K562 (cell line): ENCODE results near the gene RUNX1.

ENCODE experiments used
- ARID2 ChIP-seq: fragments of 450-650 bp; IDR thresholded peaks from 2 replicates; pipeline ENCODE4 v1.6.1; 2017; ENCODE audit warnings: antibody characterized with exemption, mild to moderate bottlenecking
- ATF2 ChIP-seq: sonication (generic); formaldehyde crosslinking; IDR thresholded peaks from 2 replicates; pipeline ENCODE4 v1.8.1; 2022; ENCODE audit warnings: missing genetic modification reagents
- BRF1 ChIP-seq: IDR thresholded peaks from 3 replicates; pipeline ENCODE4 v1.6.1; 2011; ENCODE audit warnings: borderline replicate concordance, mild to moderate bottlenecking; ENCODE audit not compliant: insufficient read length; ENCODE audit errors: extremely low read depth
- HNRNPL ChIP-seq: fragments of 200-400 bp; formaldehyde crosslinking; IDR thresholded peaks from 2 replicates; pipeline ENCODE4 v1.6.1; 2017; ENCODE audit warnings: low read depth, mild to moderate bottlenecking, low read length
- ILK ChIP-seq: fragments of 450-650 bp; IDR thresholded peaks from 2 replicates; pipeline ENCODE4 v1.6.1; 2016; ENCODE audit warnings: missing genetic modification characterization, low read depth, mild to moderate bottlenecking, missing compliant biosample characterization, moderate library complexity, borderline replicate concordance
- NCOA2 ChIP-seq, 2 experiments: fragments of 450-650 bp; IDR thresholded peaks; 2 replicates each; pipeline ENCODE4 v1.6.1; 2018; ENCODE audit warnings: mild to moderate bottlenecking in 2 of 2, moderate library complexity in 1 of 2; ENCODE audit not compliant: partially characterized antibody in 2 of 2
- NFE2 ChIP-seq: IDR thresholded peaks from 2 replicates; pipeline ENCODE4 v1.6.1; 2014; ENCODE audit warnings: antibody characterized with exemption, low read depth
- NFIC ChIP-seq: fragments of 450-650 bp; IDR thresholded peaks from 2 replicates; pipeline ENCODE4 v1.6.1; 2017; ENCODE audit warnings: mild to moderate bottlenecking, inconsistent platforms
- NR0B1 ChIP-seq: fragments of 450-650 bp; IDR thresholded peaks from one replicate; pipeline ENCODE4 v1.6.1; 2018; ENCODE audit warnings: mild to moderate bottlenecking, moderate library complexity; ENCODE audit not compliant: partially characterized antibody
- POLR2A ChIP-seq: fragments of 450-650 bp; conservative IDR thresholded peaks from 2 replicates; pipeline ENCODE4 v1.6.1; 2016
- SMARCE1 ChIP-seq: fragments of 450-650 bp; IDR thresholded peaks from 2 replicates; pipeline ENCODE4 v1.7.1; 2016; ENCODE audit warnings: mild to moderate bottlenecking
- ZNF3 ChIP-seq: fragments of 250-450 bp; sonication (Bioruptor Pico); IDR thresholded peaks from 2 replicates; pipeline ENCODE4 v1.5.0; 2021; ENCODE audit warnings: mild to moderate bottlenecking, moderate library complexity
- TF ChIP-seq, protein P1 (sequence below): fragments of 450-650 bp; formaldehyde crosslinking; IDR thresholded peaks from 2 replicates; pipeline ENCODE4 v1.4.0; 2022; ENCODE audit warnings: missing genetic modification characterization
- TF ChIP-seq, protein P2 (sequence below): sonication (generic); formaldehyde crosslinking; IDR thresholded peaks from 2 replicates; pipeline ENCODE4 v1.8.1; 2023; ENCODE audit warnings: mild to moderate bottlenecking, missing genetic modification reagents, moderate library complexity

DNA sequence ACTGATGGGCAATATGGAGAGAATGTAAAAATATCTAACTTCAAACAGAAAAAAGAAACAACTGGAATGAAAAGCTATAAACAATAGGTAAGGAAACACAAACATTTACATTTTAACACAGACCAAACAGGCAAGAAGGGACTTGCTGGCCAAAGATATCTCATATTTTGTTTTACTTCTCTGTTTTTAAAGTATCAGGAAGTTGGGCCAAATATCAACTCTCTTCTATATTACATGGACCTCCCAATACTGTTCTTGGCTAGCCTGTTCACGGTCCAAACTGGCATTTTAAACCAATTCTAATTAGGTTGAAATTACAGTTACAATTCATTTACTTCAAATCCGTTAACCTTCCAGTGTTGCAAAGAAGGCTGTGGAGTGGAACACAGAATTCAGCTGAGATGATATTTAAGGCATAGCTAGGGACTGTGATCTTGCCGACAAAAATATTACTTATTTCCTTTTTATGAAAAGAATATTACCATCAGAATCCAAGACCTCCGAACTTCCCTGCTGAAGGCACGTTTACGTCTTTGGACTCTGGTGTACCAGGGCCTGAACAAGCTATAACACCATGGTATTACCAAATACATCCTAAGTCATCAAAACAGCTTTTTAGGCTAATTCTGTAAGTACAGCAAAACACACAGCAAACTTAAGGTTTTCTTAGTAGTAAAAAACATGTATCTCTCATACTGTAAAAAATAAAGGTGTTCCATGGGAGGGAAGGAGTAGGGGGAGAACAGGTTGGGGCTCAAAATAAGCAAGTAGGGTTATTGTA is 165.4 kb downstream of the RUNX1 start:
- TF ChIP-seq, protein P1, sequence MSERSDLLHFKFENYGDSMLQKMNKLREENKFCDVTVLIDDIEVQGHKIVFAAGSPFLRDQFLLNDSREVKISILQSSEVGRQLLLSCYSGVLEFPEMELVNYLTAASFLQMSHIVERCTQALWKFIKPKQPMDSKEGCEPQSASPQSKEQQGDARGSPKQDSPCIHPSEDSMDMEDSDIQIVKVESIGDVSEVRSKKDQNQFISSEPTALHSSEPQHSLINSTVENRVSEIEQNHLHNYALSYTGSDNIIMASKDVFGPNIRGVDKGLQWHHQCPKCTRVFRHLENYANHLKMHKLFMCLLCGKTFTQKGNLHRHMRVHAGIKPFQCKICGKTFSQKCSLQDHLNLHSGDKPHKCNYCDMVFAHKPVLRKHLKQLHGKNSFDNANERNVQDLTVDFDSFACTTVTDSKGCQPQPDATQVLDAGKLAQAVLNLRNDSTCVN = no peak
- TF ChIP-seq SMARCE1 (no peak), NFE2 (no peak), ZNF3 (CRISPR knock-in tag) (no peak), ARID2 (no peak), HNRNPL (no peak), NR0B1 (no peak), ATF2 (no peak), NFIC (no peak), NCOA2 (IDR thresholded peaks at IDR 0.05; ENCODE audit: partially characterized antibody in 2 of 2) (no peak), POLR2A (no peak), ILK (tag) (no peak), BRF1 (no peak)
- TF ChIP-seq, protein P2, sequence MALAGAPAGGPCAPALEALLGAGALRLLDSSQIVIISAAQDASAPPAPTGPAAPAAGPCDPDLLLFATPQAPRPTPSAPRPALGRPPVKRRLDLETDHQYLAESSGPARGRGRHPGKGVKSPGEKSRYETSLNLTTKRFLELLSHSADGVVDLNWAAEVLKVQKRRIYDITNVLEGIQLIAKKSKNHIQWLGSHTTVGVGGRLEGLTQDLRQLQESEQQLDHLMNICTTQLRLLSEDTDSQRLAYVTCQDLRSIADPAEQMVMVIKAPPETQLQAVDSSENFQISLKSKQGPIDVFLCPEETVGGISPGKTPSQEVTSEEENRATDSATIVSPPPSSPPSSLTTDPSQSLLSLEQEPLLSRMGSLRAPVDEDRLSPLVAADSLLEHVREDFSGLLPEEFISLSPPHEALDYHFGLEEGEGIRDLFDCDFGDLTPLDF (CRISPR knock-in tag) = no peak
